GM12878 (cell line): ENCODE data around the gene AFF2. TPM values are rescaled to one million over a fixed set of nuclear protein-coding genes. Genes with fewer than 3 reads are reported as not detected.

Experiments used
- ATAC-seq: fragments of 200-7000 bp; cut with Tn5 transposase; 3 replicates; pipeline ENCODE4 v1.9.1; 2020; ENCODE audit warnings: mild to moderate bottlenecking, moderate library complexity
- BruUV-seq: library from RNA; stranded (reverse); fragments of 400-500 nt; replicated peaks from 2 replicates; lab custom pipeline; 2021; lab: Mats Ljungman, UMichigan
- CTCF ChIA-PET: fragments of 300-600 bp; sonication (Branson Sonifier 250); formaldehyde crosslinking; extraction: SDS; loops from one replicate; lab custom pipeline; 2021; ENCODE audit warnings: inconsistent platforms; lab: Yijun Ruan, JAX
- POLR2A ChIA-PET: fragments of 350-600 bp; formaldehyde crosslinking; extraction: SDS; loops from one replicate; lab custom pipeline; 2021; ENCODE audit warnings: inconsistent platforms; lab: Charles Lee
- RAD21 ChIA-PET: fragments of 300-600 bp; sonication (Branson Sonifier 250); formaldehyde crosslinking; loops from one replicate; lab custom pipeline; 2023; ENCODE audit warnings: antibody characterized with exemption; ENCODE audit not compliant: unreplicated experiment; lab: Charles Lee
- SMC1A ChIA-PET: fragments of 300-600 bp; sonication (Branson Sonifier 250); formaldehyde crosslinking; loops from one replicate; lab custom pipeline; 2023; ENCODE audit not compliant: unreplicated experiment, uncharacterized antibody; lab: Charles Lee
- DNase-seq: peaks from one replicate; pipeline ENCODE4 v3.0.0-alpha.2; 2011; ENCODE audit warnings: low read depth, low spot score
- FAIRE-seq: peaks from 3 replicates; lab custom pipeline; 2011; peaks lifted over from hg19 to GRCh38; lab: Jason Lieb, UNC
- H2AFZ ChIP-seq: 2 replicates; pipeline ENCODE4 v1.6.0; 2011; ENCODE audit warnings: low read depth, low read length, control low read depth; ENCODE audit not compliant: control insufficient read depth
- H3K27ac ChIP-seq: 2 replicates; pipeline ENCODE4 v1.5.1; 2011; ENCODE audit warnings: control low read depth; ENCODE audit not compliant: control insufficient read depth, insufficient read depth
- H3K27me3 ChIP-seq, 2 experiments: replicated peaks in 1 of 2; 2 replicates each; pipeline versions ENCODE4 v1.6.0 to v1.6.1; 2011; ENCODE audit warnings: low read length in 1 of 2; ENCODE audit not compliant: control insufficient read depth in 2 of 2, insufficient read depth in 2 of 2
- H3K36me3 ChIP-seq, 2 experiments: 2 replicates each; pipeline ENCODE4 v1.5.1; 2011; ENCODE audit warnings: low read length in 1 of 2; ENCODE audit not compliant: control insufficient read depth in 2 of 2, insufficient read depth in 2 of 2
- H3K4me1 ChIP-seq: 2 replicates; pipeline ENCODE4 v1.6.1; 2011; ENCODE audit warnings: mild to moderate bottlenecking, low read length, moderate library complexity, mixed read lengths; ENCODE audit not compliant: control insufficient read depth, insufficient read depth
- H3K4me2 ChIP-seq: 2 replicates; pipeline ENCODE4 v1.6.0; 2011; ENCODE audit warnings: control low read depth; ENCODE audit not compliant: control insufficient read depth, insufficient read depth
- H3K4me3 ChIP-seq: fragments of 200-600 bp; sonication (generic); 2 replicates; pipeline ENCODE4 v1.5.1; 2016
- H3K79me2 ChIP-seq: 2 replicates; pipeline ENCODE4 v1.6.0; 2011; ENCODE audit warnings: low read length; ENCODE audit not compliant: control insufficient read depth, insufficient read depth
- H3K9ac ChIP-seq: 2 replicates; pipeline ENCODE4 v1.8.0; 2011; ENCODE audit warnings: low read length, control low read depth, mixed read lengths; ENCODE audit not compliant: control insufficient read depth, insufficient read depth
- H3K9me3 ChIP-seq: replicated peaks from 3 replicates; pipeline ENCODE4 v1.5.1; 2011; ENCODE audit warnings: mild to moderate bottlenecking, low read length; ENCODE audit not compliant: control insufficient read depth, insufficient read depth
- H4K20me1 ChIP-seq: 2 replicates; pipeline ENCODE4 v1.6.0; 2011; ENCODE audit not compliant: control insufficient read depth, insufficient read depth
- ATF2 ChIP-seq: IDR thresholded peaks from 2 replicates; pipeline ENCODE4 v1.6.1; 2012; ENCODE audit warnings: low read length, inconsistent platforms
- BCL11A ChIP-seq: IDR thresholded peaks from 2 replicates; pipeline ENCODE4 v1.6.1; 2011; ENCODE audit warnings: low read depth, low read length
- CBX3 ChIP-seq: fragments of 200-600 bp; sonication (generic); IDR thresholded peaks from 2 replicates; pipeline ENCODE4 v1.6.1; 2016; ENCODE audit warnings: low read depth, borderline replicate concordance
- CREM ChIP-seq: IDR thresholded peaks from 2 replicates; pipeline ENCODE4 v1.6.1; 2014; ENCODE audit warnings: antibody characterized with exemption, low read depth
- EZH2 ChIP-seq: IDR thresholded peaks from 2 replicates; pipeline ENCODE4 v1.6.1; 2012; ENCODE audit warnings: low read depth, mild to moderate bottlenecking, control low read depth, inconsistent platforms, low read length, borderline replicate concordance; ENCODE audit not compliant: control insufficient read depth
- HSF1 ChIP-seq: fragments of 150-350 bp; IDR thresholded peaks from 2 replicates; pipeline ENCODE4 v1.6.1; 2014; ENCODE audit warnings: mild to moderate bottlenecking, low read depth, low read length
- IKZF2 ChIP-seq, 2 experiments: fragments of 450-650 bp; IDR thresholded peaks; 2 replicates each; pipeline ENCODE4 v1.6.1; 2017; ENCODE audit warnings: mild to moderate bottlenecking in 2 of 2, moderate library complexity in 2 of 2
- IRF3 ChIP-seq: fragments of 450-650 bp; IDR thresholded peaks from 2 replicates; pipeline ENCODE4 v1.6.1; 2014; ENCODE audit warnings: mild to moderate bottlenecking
- NR2C1 ChIP-seq: fragments of 450-650 bp; IDR thresholded peaks from 2 replicates; pipeline ENCODE4 v1.6.1; 2017; ENCODE audit warnings: antibody characterized with exemption, mild to moderate bottlenecking, moderate library complexity
- REST ChIP-seq: IDR thresholded peaks from 2 replicates; pipeline ENCODE4 v1.6.1; 2012; ENCODE audit warnings: mild to moderate bottlenecking, low read depth, low read length
- SIX5 ChIP-seq: IDR thresholded peaks from 2 replicates; pipeline ENCODE4 v1.6.1; 2011; ENCODE audit warnings: mild to moderate bottlenecking, low read depth, low read length, moderate library complexity; ENCODE audit not compliant: severe bottlenecking
- SMC3 ChIP-seq: IDR thresholded peaks from 2 replicates; pipeline ENCODE4 v1.6.1; 2011; ENCODE audit warnings: low read length, improper control_type of control experiment, borderline replicate concordance
- TAF1 ChIP-seq: IDR thresholded peaks from 2 replicates; pipeline ENCODE4 v1.6.1; 2011; ENCODE audit warnings: mild to moderate bottlenecking, low read depth, low read length, borderline replicate concordance
- TARDBP ChIP-seq: IDR thresholded peaks from 2 replicates; pipeline ENCODE4 v1.6.1; 2016; ENCODE audit warnings: borderline replicate concordance
- TCF3 ChIP-seq: IDR thresholded peaks from 2 replicates; pipeline ENCODE4 v1.6.1; 2012; ENCODE audit warnings: low read depth, mild to moderate bottlenecking, low read length, borderline replicate concordance; ENCODE audit not compliant: insufficient read depth
- TCF7 ChIP-seq: IDR thresholded peaks from 2 replicates; pipeline ENCODE4 v1.6.1; 2014; ENCODE audit warnings: antibody characterized with exemption, borderline replicate concordance
- USF1 ChIP-seq: IDR thresholded peaks from 2 replicates; pipeline ENCODE4 v1.6.1; 2011; ENCODE audit warnings: borderline replicate concordance, low read depth, mild to moderate bottlenecking, moderate library complexity, mixed read lengths, low read length; ENCODE audit not compliant: insufficient read depth; ENCODE audit errors: extremely low read length
- ZBED1 ChIP-seq: IDR thresholded peaks from 2 replicates; pipeline ENCODE4 v1.6.1; 2016; ENCODE audit warnings: borderline replicate concordance
- in situ Hi-C: fragments of 300-500 bp; cut with MboI; formaldehyde crosslinking; loops from 9 replicates; pipeline ENCODE4 v1.14.3; 2018; ENCODE audit warnings: mixed read lengths
- intact Hi-C: fragments of 100-400 bp; cut with micrococcal nuclease; formaldehyde crosslinking; loops from one replicate; pipeline ENCODE4 v1.14.2; 2022; ENCODE audit not compliant: unreplicated experiment
- polyA plus RNA-seq, 11 experiments: library from polyadenylated mRNA; depleted of rRNA in 4 of 11; unstranded in 6 of 11; stranded (reverse) in 5 of 11; fragments of >200 nt; fragmentation: Nextera tagmentation in 4 of 11; fragmentation: Illumina TruSeq in 1 of 11; extraction: Ambion mirVana in 4 of 11; extraction: Trizol in 1 of 11; gene quantifications; 1 replicate in 1 of 11; 2 replicates in 10 of 11; pipeline versions ENCODE4 v1.2.1 to v1.2.3, GENCODE V29; 2011 to 2016; ENCODE audit warnings: inconsistent platforms in 2 of 11, missing spikeins in 2 of 11, low read depth in 1 of 11
- total RNA-seq, 4 experiments: library from RNA; depleted of rRNA in 3 of 4; stranded (reverse); fragments of >200 nt in 3 of 4; fragmentation: Illumina TruSeq in 1 of 4; extraction: Trizol in 1 of 4; gene quantifications; 2 replicates each; pipeline versions ENCODE4 v1.2.1 to v1.2.3, GENCODE V29; 2013 to 2021

The AFF2 gene
- total and polyA plus RNA-seq, 10 of the 15 experiments (the other 5 are each of a cell fraction or from before 2014, with no cell fraction given): under 0.01 to 0.03 TPM; not detected in 8

- ATAC-seq: no peak
Measured at GRCh38 chrX:148661035-148661434, 160.6 kb downstream of the AFF2 start.

More at GRCh38 chrX:148661035-148661434, 160.6 kb downstream of the AFF2 start:
- ChIA-PET SMC1A (interaction anchor here (1.1 to 1.3 kb wide), 3 partner anchors 24 to 40 kb away, joined by 3 to 4 read pairs (median 4); no protein-coding TSS in a partner anchor), POLR2A (no interaction called here), CTCF (no interaction called here), RAD21 (no interaction called here)
- no peak overlapping the region for H3K27ac ChIP-seq
- H3K9me3 ChIP-seq: no peaks in the 10 kb centered on the region; the same call in 2 of the 3 replicates
- BruUV-seq: no TSS peak
- no peak for TF ChIP-seq HSF1
- no peak for TF ChIP-seq SIX5
- no peak for TF ChIP-seq TCF7
- no peak for TF ChIP-seq IKZF2 (IDR thresholded peaks at IDR 0.05)
- TF ChIP-seq EZH2: no peak
- TF ChIP-seq REST: no peak
- no peak for TF ChIP-seq USF1
- TF ChIP-seq CBX3: no peak
- no peak for TF ChIP-seq NR2C1
- TF ChIP-seq CREM: no peak
- no peak for TF ChIP-seq TCF3
- TF ChIP-seq ATF2: no peak
- TF ChIP-seq ZBED1: no peak
- no peak for TF ChIP-seq SMC3
- TF ChIP-seq BCL11A: no peak
- TF ChIP-seq TAF1: no peak
- no peak for TF ChIP-seq IRF3
- no peak for TF ChIP-seq TARDBP
- in situ Hi-C loops: no loop called here
- H2AFZ ChIP-seq: no peak overlapping the region
- no peaks in the 10 kb centered on the region for H3K4me1 ChIP-seq
- no peaks in the 10 kb centered on the region for H3K36me3 ChIP-seq
- H3K79me2 ChIP-seq: no peaks in the 10 kb centered on the region
- no peak overlapping the region for H3K4me2 ChIP-seq
- H3K9ac ChIP-seq: no peak overlapping the region
- H3K27me3 ChIP-seq: no peaks in the 10 kb centered on the region
- H3K4me3 ChIP-seq: no peak overlapping the region
- no peaks in the 10 kb centered on the region for H4K20me1 ChIP-seq
- DNase-seq (no peak), FAIRE-seq (no peak)
- intact Hi-C loops: no loop called here
